A549 (cell line): ENCODE measurements around the gene TDRD1.

Experiments used
- CTCF ChIP-seq: fragments of >200 bp; sonication (Bioruptor Twin); formaldehyde crosslinking; IDR thresholded peaks from 3 replicates; pipeline ENCODE4 v1.5.1; 2016
- EHMT2 ChIP-seq: fragments of 200-600 bp; sonication (generic); IDR thresholded peaks from 2 replicates; pipeline ENCODE4 v1.6.1; 2016; ENCODE audit warnings: antibody characterized with exemption, low read depth, mild to moderate bottlenecking, moderate library complexity
- FOSL2 ChIP-seq, 2 experiments: fragments of 450-650 bp in 1 of 2; fragments of >200 bp in 1 of 2; sonication (Bioruptor Twin) in 1 of 2; formaldehyde crosslinking; IDR thresholded peaks; 2 replicates each; pipeline versions ENCODE4 v1.5.0 to v1.6.1; 2016 to 2020; ENCODE audit warnings: mild to moderate bottlenecking in 1 of 2, moderate library complexity in 1 of 2
- MAZ ChIP-seq: fragments of 150-350 bp; IDR thresholded peaks from 2 replicates; pipeline ENCODE4 v1.6.1; 2014; ENCODE audit warnings: antibody characterized with exemption, low read depth, low read length, borderline replicate concordance
- REST ChIP-seq: fragments of 200-600 bp; sonication (generic); IDR thresholded peaks from 2 replicates; pipeline ENCODE4 v1.6.1; 2016; ENCODE audit warnings: antibody characterized with exemption, mild to moderate bottlenecking, moderate library complexity
- ZSCAN20 ChIP-seq: fragments of 250-450 bp; sonication (Bioruptor Pico); IDR thresholded peaks from 2 replicates; pipeline ENCODE4 v1.8.0; 2022; ENCODE audit warnings: mild to moderate bottlenecking, moderate library complexity

GRCh38 chr10:114220281-114220680 lies 41.1 kb downstream of the TDRD1 start:
- no peak for TF ChIP-seq CTCF
- no peak for TF ChIP-seq EHMT2
- no peak for TF ChIP-seq FOSL2 (IDR thresholded peaks at IDR 0.05)
- TF ChIP-seq FOSL2 (CRISPR knock-in tag; IDR thresholded peaks at IDR 0.05) = no peak
- TF ChIP-seq REST = no peak
- TF ChIP-seq ZSCAN20 (CRISPR knock-in tag) = no peak
- TF ChIP-seq MAZ = no peak
